HEK293T (cell line): ENCODE measurements around the gene CLN5.

Experiments used
- CTCF ChIA-PET: fragments of 350-600 bp; formaldehyde crosslinking; extraction: SDS; loops from one replicate; lab custom pipeline; 2021; ENCODE audit warnings: antibody characterized with exemption, inconsistent platforms; lab: Yijun Ruan, JAX
- POLR2A ChIA-PET: fragments of 350-600 bp; formaldehyde crosslinking; extraction: SDS; loops from one replicate; lab custom pipeline; 2020; ENCODE audit warnings: antibody characterized with exemption, inconsistent platforms; lab: Yijun Ruan, JAX
- DNase-seq: peaks from one replicate; pipeline ENCODE4 v3.0.0; 2012; ENCODE audit warnings: mixed read lengths; ENCODE audit errors: extremely low spot score
- ARNT ChIP-seq: fragments of 450-650 bp; IDR thresholded peaks from 2 replicates; pipeline ENCODE4 v1.6.1; 2017; ENCODE audit warnings: mild to moderate bottlenecking
- BHLHE40 ChIP-seq: fragments of 450-650 bp; IDR thresholded peaks from 2 replicates; pipeline ENCODE4 v1.6.1; 2016; ENCODE audit warnings: mild to moderate bottlenecking, moderate library complexity, borderline replicate concordance
- CTBP1 ChIP-seq: fragments of 450-650 bp; IDR thresholded peaks from 2 replicates; pipeline ENCODE4 v1.6.1; 2016; ENCODE audit warnings: borderline replicate concordance
- ELF4 ChIP-seq: fragments of 450-650 bp; IDR thresholded peaks from 2 replicates; pipeline ENCODE4 v1.6.1; 2017; ENCODE audit warnings: antibody characterized with exemption
- FOXA1 ChIP-seq: fragments of 450-650 bp; IDR thresholded peaks from 2 replicates; pipeline ENCODE4 v1.6.1; 2016; ENCODE audit warnings: mild to moderate bottlenecking
- FOXK2 ChIP-seq: fragments of 450-650 bp; IDR thresholded peaks from 2 replicates; pipeline ENCODE4 v1.6.1; 2016; ENCODE audit warnings: mild to moderate bottlenecking
- FOXM1 ChIP-seq: fragments of 450-650 bp; IDR thresholded peaks from 2 replicates; pipeline ENCODE4 v1.6.1; 2017; ENCODE audit warnings: mild to moderate bottlenecking, borderline replicate concordance
- HDGF ChIP-seq: fragments of 450-650 bp; IDR thresholded peaks from 2 replicates; pipeline ENCODE4 v1.6.1; 2017; ENCODE audit warnings: antibody characterized with exemption, borderline replicate concordance
- L3MBTL2 ChIP-seq: fragments of 450-650 bp; conservative IDR thresholded peaks from 2 replicates; pipeline ENCODE4 v1.6.1; 2016; ENCODE audit warnings: mild to moderate bottlenecking
- LEF1 ChIP-seq: fragments of 450-650 bp; IDR thresholded peaks from 2 replicates; pipeline ENCODE4 v1.6.1; 2017; ENCODE audit warnings: mild to moderate bottlenecking, borderline replicate concordance
- NFRKB ChIP-seq: fragments of 450-650 bp; IDR thresholded peaks from 2 replicates; pipeline ENCODE4 v1.6.1; 2016; ENCODE audit warnings: mild to moderate bottlenecking, moderate library complexity
- SP1 ChIP-seq: fragments of 450-650 bp; IDR thresholded peaks from 2 replicates; pipeline ENCODE4 v1.6.1; 2017
- SUZ12 ChIP-seq: fragments of 450-650 bp; IDR thresholded peaks from 2 replicates; pipeline ENCODE4 v1.6.1; 2016; ENCODE audit warnings: mild to moderate bottlenecking
- TARDBP ChIP-seq: fragments of 450-650 bp; IDR thresholded peaks from 2 replicates; pipeline ENCODE4 v1.6.1; 2016
- ZNF384 ChIP-seq: fragments of 450-650 bp; IDR thresholded peaks from 2 replicates; pipeline ENCODE4 v1.6.1; 2016
- TF ChIP-seq, protein P1 (sequence below): fragments of 450-650 bp; IDR thresholded peaks from 2 replicates; pipeline ENCODE4 v1.6.1; 2016

Gene CLN5

DNA sequence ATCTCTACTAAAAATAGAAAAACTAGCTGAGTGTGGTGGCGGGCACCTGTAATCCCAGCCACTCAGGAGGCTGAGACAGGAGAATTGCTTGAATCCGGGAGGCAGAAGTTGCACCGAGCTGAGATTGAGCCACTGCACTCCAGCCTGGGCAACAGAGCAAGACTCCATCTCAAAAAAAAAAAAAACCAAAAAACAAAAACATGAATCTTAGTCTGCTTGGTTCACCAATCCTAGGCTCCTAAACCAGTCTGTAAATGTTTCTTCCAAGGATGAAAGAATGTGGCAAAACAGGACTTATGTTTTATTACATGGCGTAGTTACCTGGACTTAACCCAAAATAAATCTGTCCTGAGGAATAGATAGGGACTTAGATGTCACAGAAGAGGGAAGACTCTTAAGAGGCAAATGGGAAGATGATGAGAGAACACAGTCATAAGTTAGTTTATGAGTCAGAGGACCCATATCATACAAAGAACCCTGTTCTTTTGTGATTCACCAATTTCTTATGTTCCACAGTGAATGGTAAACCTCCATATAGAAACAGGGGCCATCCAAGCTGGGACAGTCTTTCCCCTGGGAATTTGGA, 41.9 kb downstream of the CLN5 start:
- CTCF ChIA-PET = no interaction called here
- TF ChIP-seq SP1 = no peak
- no peak for TF ChIP-seq FOXA1
- TF ChIP-seq FOXK2 = no peak
- no peak for TF ChIP-seq NFRKB
- no peak for TF ChIP-seq L3MBTL2
- no peak for DNase-seq

DNA sequence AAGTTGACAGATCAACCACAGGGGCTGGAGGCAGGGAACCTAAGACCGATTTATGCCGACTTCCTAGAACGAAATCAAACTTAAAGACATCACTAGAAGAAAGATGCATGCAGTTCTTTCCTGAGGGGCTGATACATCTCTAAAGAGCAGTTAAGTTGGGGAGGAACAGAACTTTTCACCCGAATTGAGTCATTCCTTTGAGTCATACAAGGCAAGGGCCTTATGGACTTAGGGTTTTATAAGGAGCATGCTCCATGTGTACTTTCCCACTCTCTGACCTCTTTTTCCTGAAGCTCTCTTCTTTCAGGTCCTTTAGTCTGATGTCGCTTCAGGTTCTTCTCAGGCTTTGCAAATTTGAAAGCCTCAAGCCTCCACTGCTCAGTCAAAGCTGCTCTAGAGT, 43.0 kb downstream of the CLN5 start:
- ChIA-PET CTCF (no interaction called here), POLR2A (no interaction called here)
- DNase-seq = no peak
- TF ChIP-seq FOXK2 (no peak), TARDBP (no peak), SUZ12 (no peak), LEF1 (no peak), ZNF384 (no peak), BHLHE40 (no peak), ARNT (no peak), NFRKB (no peak), ELF4 (no peak), SP1 (no peak), FOXM1 (no peak), CTBP1 (no peak), FOXA1 (no peak), HDGF (no peak), L3MBTL2 (no peak)
- TF ChIP-seq, protein P1, sequence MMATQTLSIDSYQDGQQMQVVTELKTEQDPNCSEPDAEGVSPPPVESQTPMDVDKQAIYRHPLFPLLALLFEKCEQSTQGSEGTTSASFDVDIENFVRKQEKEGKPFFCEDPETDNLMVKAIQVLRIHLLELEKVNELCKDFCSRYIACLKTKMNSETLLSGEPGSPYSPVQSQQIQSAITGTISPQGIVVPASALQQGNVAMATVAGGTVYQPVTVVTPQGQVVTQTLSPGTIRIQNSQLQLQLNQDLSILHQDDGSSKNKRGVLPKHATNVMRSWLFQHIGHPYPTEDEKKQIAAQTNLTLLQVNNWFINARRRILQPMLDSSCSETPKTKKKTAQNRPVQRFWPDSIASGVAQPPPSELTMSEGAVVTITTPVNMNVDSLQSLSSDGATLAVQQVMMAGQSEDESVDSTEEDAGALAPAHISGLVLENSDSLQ = no peak

More for the DNA sequence above, 41.9 kb downstream of the CLN5 start:
- POLR2A ChIA-PET = no interaction called here

DNA sequence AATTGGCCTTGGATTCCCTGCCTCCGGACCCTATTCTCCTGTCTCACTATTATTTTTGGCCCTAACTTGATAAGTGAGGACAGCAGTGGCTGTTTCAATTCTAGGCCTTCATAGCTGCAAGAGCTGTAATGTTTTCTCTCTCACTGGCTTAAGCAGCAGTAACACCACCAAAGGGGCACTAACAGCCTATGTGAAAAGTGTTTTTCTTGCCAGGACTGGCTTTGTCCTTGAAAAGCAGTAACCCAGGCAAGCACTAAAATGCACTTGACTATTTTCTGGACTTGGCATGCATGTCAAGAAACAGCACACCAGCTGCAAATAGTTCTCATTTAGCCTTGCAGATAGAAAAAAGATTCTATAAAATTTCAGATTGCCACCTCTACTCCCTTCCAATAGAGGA, 44.4 kb downstream of the CLN5 start:
- ChIA-PET CTCF (no interaction called here), POLR2A (interaction anchor here (0.8 to 1.3 kb wide), 2 partner anchors 10 to 32 kb away, joined by 3 to 4 read pairs; partner anchors contain the start of gene FBXL3)
- DNase-seq = no peak
- no peak for TF ChIP-seq HDGF
- no peak for TF ChIP-seq BHLHE40
- TF ChIP-seq, protein P1 = no peak
- no peak for TF ChIP-seq ELF4
- no peak for TF ChIP-seq L3MBTL2
- TF ChIP-seq TARDBP = no peak
- no peak for TF ChIP-seq ARNT

DNA sequence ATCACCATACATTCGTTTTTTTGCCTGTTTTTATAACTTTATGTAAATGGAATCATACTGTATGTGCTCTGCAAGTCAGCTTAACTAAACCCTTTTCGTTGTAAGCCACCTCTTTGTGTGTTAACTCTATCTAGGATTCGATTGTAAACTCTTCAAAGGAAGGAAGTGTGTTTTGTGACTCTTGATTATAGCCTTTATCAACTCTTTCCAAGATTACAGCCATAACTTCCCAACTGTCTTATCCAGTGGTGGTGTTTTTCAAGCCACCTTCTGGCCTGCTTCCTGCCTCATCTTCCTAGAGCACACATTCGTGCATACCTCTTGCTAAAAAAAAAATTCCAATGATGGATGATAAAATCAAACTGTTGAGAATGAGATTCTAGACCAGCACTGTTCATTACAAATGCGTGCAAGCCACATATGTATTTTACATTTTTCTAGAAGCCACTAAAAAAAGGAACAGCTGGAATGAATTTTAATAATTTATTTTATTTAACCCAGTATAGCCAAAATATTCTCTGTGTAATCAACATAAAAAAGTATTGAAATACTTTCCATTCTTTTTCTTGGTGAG, 47.1 kb downstream of the CLN5 start:
- CTCF ChIA-PET = no interaction called here
- POLR2A ChIA-PET = interaction anchor here (0.7 kb wide), 1 partner anchor 12 kb away, joined by 3 read pairs; the partner anchor contains the start of gene FBXL3
- no peak for TF ChIP-seq BHLHE40
- no peak for DNase-seq

DNA sequence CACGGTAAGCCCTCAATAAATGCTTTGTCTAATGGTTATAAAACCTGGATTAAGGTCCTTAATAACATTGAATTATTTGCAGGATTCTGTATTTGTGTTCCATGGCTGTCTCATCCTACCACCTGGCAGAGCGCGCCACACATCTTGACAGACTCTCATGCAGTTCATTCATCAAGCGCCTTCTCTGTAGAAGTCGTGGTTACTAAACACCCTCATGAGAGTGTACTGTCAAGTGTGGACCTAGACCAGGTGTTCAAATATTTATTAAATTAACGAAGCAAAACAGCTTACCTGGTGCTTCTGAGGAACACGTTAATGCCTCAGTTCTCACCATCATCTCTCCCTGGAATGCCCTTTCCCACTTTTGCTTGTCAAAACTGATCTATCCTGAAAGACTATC, 48.2 kb downstream of the CLN5 start:
- ChIA-PET CTCF (no interaction called here), POLR2A (no interaction called here)
- TF ChIP-seq NFRKB (no peak), HDGF (no peak), CTBP1 (no peak), ELF4 (no peak), LEF1 (no peak), SUZ12 (no peak), TARDBP (no peak), L3MBTL2 (no peak), ZNF384 (no peak), FOXK2 (no peak), BHLHE40 (no peak), FOXA1 (no peak), FOXM1 (no peak)
- TF ChIP-seq, protein P1 = no peak
- DNase-seq = no peak

DNA sequence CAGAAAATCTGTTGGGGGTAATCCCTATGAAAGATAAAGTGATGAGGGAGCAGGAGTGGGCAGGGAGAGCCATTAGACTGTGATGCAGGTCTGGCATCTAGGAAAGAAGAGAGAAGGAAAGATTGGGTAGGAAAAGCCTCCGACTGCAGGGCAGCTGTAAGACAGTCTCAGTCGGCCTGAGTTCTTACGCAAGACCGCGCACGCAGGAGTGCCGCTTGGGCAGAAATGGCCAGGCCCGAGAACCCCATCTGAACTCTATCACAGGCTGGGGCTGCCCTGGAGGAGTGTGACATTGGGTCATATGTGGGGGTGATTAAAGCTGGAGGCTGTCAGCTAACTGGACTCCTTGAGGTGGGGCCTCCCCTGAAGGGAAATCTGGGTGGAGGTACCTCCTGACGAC, 49.0 kb downstream of the CLN5 start:
- POLR2A ChIA-PET = interaction anchor here (2.8 kb wide), 1 partner anchor 14 kb away, joined by 21 read pairs; the partner anchor contains the start of gene FBXL3
- TF ChIP-seq FOXM1 (no peak), CTBP1 (no peak), ZNF384 (no peak), BHLHE40 (no peak), FOXK2 (no peak), NFRKB (no peak), ARNT (no peak), LEF1 (no peak)
- CTCF ChIA-PET = interaction anchor here (1.1 kb wide), 1 partner anchor 17 kb away, joined by 3 read pairs; no protein-coding TSS in a partner anchor
- no peak for DNase-seq
